GM21717 (cell line): ENCODE data around the gene AFDN.

ENCODE experiments used
- ATAC-seq: cut with Tn5 transposase; IDR thresholded peaks from one replicate; pipeline ENCODE4 v1.9.1; 2021; ENCODE audit warnings: mild to moderate bottlenecking, moderate library complexity; ENCODE audit not compliant: unreplicated experiment

AFDN gene

GRCh38 chr6:167946007-167946406, 119.3 kb downstream of the AFDN start:
- ATAC-seq, result no peak

DNA sequence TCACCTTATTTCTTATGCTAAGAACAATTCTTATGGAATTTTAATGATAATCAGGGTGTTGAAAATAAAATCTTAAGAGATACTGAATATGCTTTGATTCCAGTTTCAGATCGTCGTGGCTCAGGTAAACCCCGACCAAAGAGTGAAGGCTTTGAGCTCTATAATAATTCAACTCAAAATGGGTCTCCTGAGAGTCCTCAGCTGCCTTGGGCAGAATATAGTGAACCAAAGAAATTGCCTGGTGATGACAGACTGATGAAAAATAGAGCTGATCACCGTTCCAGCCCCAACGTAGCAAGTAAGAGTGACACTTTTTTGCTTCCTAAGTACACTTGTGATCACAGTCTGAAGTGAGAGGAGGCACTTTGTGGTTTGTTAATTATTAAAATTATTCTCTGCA, 119.9 kb downstream of the AFDN start:
- ATAC-seq, result no peak

DNA sequence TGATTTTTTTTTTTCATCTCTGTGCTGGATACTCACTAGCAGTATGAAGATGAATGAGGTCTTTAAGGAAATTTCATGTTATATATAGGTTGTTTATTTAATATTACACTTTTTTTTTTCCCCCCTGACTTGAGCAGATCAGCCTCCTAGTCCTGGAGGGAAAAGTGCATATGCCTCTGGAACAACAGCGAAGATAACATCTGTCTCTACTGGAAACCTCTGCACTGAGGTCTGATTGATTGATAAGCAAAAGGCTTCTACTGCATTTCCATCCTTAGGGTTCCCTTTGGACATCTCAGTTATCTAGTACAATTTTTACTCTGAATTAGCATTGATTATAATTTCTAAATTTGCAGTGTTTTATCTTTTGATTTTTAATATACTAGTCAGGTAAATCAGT, 121.0 kb downstream of the AFDN start:
- ATAC-seq, result no peak

- ATAC-seq, result no peak
These were observed 122.0 kb downstream of the AFDN start for GRCh38 chr6:167948716-167949115.

- ATAC-seq, result no peak
These were observed 122.5 kb downstream of the AFDN start for GRCh38 chr6:167949121-167949684.

DNA sequence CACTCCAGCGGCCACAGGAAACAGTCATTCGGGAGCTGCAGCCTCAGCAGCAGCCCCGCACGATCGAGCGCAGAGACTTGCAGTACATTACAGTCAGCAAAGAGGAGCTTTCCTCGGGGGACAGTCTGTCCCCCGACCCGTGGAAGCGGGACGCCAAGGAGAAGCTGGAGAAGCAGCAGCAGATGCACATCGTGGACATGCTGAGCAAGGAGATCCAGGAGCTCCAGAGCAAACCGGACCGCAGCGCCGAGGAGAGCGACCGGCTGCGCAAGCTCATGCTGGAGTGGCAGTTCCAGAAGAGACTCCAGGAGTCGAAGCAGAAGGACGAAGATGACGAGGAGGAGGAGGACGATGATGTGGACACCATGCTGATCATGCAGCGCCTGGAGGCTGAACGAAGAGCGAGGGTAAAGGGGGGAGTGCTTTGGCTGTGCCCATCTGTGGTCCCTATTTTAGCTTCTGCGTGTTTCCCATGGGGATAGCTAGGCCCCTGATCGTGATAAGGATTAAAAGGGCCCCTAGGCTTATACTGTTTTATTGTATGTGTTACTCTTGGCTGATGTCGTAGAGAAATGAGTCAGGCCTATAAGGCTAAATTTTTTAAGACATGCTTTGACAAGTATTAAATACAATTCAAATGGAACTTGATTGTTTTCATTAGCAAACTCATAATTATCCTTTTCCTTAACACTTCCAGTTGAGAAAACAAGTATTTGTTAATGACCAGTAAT, 125.2 kb downstream of the AFDN start:
- no peak for ATAC-seq

GRCh38 chr6:167952512-167952859, 125.8 kb downstream of the AFDN start:
- ATAC-seq, result no peak

- no peak for ATAC-seq
These were observed 126.8 kb downstream of the AFDN start for GRCh38 chr6:167953551-167953950.

- ATAC-seq, result no peak
These were observed 127.4 kb downstream of the AFDN start for GRCh38 chr6:167954151-167954550.

DNA sequence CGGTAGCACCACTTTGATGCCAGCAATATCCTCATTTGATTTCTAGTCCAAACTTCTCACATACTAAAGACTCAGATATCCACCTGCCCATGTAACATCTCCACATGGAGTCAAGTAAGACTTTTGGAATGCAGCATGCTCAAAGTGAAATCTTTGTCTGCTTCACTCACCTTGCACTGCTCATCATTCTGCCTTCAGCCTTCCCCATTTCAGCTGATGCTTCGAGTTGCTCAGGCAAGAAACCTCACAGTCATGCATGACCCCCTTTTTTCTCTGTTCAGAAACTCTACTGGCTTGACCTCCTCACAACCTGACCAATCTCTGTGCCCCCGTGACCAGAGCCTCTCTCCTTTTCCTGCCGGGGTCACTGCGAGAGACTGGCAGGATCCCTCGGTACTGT, 129.8 kb downstream of the AFDN start:
- ATAC-seq, result no peak

DNA sequence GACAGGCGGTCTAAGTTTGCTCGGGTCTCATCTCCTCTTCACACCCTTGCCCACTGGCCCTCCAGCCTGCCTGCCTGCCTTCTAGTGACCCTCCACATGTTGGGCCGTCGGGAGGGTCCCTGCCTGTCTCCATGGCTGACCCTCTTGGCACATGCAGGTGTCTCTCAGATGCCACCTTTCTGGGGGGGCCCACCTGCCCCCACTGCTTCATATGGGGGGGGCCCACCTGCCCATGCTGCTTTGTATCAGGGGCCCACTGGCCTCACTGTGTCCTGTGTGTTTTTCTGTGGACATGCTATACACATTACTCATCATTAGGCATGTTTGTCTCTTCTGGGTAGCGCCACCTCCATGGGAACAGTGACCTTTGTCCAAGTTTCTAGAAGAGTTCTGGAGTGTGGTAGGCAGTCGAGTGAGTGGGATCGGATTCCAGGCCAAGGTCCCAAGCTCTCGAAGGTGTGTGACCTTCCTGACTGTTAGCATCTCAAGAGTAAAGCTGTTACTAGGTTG, 130.3 kb downstream of the AFDN start:
- no peak for ATAC-seq

DNA sequence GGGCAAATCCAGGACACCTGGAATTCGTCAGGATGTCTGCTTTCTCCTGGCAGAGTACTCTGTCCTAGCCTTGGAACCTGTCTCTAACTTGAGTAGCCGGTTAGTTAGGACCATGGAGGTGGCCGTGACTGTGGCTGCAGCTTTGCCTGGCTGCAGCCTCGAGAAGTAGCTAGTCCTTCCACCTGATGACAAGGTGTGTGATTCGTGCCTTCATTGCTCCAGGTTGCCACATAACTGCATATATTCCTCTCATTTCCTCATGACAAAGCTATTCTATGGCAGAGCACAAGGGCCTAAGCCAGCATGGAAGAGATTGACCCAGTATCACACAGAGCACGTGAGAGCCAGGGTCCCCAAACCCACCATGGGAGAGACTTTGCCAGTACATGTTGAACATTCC, 130.9 kb downstream of the AFDN start:
- no peak for ATAC-seq

DNA sequence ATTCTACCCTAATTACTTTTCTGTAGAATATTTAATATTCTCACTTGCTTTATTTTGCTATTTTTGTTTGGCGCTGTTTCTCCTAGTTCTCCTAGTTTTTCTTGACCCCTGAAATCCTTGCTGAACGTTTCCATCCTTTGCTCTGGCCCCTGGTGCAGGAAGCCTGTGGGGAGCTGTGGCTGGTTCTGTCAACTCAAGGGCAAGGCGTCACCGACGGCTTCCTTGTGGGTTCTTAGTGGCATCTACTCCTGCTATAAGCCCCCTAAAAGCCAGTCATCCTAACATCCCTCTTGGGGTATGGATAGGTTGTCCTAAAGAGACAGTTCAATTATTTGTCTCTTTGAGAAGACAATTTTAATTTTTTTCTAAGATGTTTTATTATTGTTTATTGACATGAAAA, 133.9 kb downstream of the AFDN start:
- no peak for ATAC-seq

DNA sequence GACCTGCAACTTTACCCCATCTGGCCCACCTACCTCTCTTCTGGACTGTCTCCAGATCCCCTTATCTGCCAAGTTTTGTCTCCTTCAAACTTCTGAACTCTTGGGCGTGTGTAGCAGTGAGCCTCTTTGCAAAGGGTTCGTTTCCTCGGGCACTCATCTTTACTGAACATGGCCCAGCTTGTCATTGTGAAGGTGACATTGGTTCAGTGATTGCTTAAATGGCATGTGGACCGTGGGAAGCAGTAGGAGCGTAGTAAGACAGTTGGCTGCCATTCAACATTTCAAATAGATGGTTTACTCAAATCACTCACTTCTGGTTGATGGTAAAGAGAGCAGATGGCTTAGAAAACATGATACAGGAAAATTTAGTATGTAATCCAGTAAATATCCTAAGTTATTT, 136.0 kb downstream of the AFDN start:
- no peak for ATAC-seq

DNA sequence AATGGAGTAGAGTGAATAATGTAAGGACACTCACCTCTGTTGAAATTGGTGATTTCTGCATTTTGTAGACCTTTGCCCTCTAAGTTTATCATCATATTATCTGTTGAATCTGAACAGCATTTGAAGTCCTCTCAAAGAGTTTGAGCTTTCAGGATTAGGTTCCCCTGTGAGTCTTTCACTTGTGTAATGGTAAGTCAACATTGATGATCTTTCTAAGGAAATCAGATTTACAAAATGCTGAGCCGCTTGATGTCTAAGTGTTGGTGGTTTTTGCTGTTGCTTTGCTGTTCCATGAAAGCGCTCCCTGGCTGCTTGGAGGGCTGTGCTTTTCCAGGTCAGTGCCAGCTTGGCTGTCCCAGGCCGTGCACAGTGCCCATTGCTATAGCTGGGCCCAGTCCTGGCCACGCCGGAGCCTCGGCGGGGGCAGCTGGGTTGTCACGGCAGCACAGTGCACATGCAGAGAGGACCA, 136.9 kb downstream of the AFDN start:
- ATAC-seq, result no peak

DNA sequence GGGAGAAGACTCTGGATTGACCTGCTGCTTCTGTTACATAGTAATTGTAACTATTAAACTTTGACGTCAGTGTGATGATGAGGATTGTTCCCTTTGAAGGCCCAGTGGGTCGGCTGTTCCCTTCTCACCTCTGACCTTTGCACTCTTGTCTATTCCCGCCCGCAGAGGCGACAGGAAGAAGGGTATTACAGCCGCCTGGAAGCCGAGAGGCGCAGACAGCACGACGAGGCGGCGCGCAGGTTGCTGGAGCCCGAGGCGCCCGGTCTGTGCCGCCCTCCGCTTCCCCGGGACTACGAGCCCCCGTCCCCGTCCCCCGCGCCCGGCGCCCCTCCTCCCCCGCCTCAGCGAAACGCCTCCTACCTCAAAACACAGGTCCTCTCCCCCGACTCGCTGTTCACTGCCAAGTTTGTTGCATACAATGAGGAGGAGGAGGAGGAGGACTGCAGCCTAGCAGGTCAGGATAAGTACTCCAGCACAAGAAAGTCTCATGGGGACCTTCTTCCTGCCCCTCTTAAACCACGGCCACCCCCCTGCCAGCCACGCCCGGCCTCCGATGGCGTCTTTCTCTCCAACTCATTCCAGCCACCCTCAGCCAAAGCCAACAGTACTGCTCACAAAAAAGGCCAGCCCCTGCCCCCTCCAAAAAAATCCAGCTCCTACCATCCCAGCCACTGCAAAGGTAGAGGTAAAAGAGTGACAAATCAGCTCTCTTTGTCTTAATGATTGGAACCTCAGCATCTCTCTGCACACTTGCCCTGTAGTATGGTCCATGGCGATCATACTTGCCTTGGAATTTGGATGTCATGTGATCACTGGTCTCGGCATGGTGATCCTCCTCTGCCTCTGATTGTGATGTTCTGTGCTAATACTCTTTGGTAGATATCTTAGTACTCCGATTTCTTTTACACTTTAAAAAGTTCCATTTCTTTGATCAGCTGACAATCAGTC, 139.2 kb downstream of the AFDN start:
- no peak for ATAC-seq

GRCh38 chr6:167966540-167966905, 139.8 kb downstream of the AFDN start:
- no peak for ATAC-seq

- no peak for ATAC-seq
These were observed 141.4 kb downstream of the AFDN start for GRCh38 chr6:167968091-167968490.

DNA sequence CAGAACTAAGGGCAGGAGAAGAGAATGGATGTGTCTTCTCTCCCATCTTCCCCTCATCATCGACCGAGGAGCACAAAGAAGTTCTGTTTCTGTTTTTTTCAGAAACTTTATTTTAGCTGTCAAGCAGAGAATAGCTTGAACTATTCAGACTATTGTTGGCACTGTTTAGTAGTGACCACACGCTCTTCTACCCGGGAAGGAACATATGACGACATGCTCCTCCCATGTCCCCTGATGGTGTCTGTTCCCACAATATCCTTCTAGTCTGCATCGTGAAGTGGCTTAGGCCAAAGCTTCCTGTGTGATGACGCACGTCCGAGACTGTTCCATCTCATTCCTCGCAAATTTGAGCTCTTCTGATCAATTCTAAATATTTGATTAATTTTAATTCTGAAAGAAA, 143.5 kb downstream of the AFDN start:
- ATAC-seq, result no peak

DNA sequence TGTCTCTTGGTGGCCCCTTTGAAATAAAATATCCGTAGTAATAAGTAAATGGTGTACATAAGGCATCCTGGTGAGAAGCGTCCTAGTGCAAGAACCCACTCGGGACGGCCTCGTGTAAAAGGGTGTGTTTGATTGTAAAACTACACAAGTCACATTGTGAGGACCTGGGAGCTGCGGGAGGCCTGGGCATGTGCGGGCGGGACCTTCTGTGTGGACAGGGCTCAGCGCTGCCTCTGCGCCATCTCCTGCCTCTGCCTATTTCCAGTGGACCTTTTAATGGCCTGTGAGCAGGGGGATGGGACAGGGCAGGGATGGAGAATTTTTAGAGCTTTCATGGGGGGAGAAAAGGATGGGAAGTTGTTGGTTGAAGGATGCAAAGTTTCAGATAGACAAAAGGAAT, 145.5 kb downstream of the AFDN start:
- no peak for ATAC-seq

- ATAC-seq, result no peak
These were observed 146.6 kb downstream of the AFDN start for GRCh38 chr6:167973148-167973885.
